Measurements from ENCODE around the gene SPPL2B. TPM values are rescaled to one million over a fixed set of nuclear protein-coding genes. Genes with fewer than 3 reads are reported as not detected.

Gene SPPL2B
- total RNA-seq, 4 donors from 2014 or later, result 149 to 367 (median 242) TPM

- Histone ChIP-seq H3K4me1 (peaks cover 0 to 4% (median 0%) of the 10 kb centered on the region in 4 donors), H3K36me3 (no peaks in the 10 kb centered on the region), H3K4me3 (no peak overlapping the region), H3K27me3 (peaks cover 62% of the 10 kb centered on the region), H3K27ac (no peak overlapping the region), H3K9me3 (no peaks in the 10 kb centered on the region)
- 20% methylated on average over 23 of the region's 24 CpGs; no CpG with 5 or more reads in 1 of the 2 donors for WGBS, 2 donors (ENCODE audit: low coverage in 1 of 2)
- in situ Hi-C loops (cut with MboI; ENCODE audit: low pct_ligation_motif_present in 1 of 4, low pct_unique_long_range_greater_than_20kb in 1 of 4, low sequenced_read_pairs in 3 of 4) (no loop called here), intact Hi-C loops (cut with DNase I; ENCODE audit: low total_unique reads) (no loop called here)
- TF ChIP-seq, protein P1, sequence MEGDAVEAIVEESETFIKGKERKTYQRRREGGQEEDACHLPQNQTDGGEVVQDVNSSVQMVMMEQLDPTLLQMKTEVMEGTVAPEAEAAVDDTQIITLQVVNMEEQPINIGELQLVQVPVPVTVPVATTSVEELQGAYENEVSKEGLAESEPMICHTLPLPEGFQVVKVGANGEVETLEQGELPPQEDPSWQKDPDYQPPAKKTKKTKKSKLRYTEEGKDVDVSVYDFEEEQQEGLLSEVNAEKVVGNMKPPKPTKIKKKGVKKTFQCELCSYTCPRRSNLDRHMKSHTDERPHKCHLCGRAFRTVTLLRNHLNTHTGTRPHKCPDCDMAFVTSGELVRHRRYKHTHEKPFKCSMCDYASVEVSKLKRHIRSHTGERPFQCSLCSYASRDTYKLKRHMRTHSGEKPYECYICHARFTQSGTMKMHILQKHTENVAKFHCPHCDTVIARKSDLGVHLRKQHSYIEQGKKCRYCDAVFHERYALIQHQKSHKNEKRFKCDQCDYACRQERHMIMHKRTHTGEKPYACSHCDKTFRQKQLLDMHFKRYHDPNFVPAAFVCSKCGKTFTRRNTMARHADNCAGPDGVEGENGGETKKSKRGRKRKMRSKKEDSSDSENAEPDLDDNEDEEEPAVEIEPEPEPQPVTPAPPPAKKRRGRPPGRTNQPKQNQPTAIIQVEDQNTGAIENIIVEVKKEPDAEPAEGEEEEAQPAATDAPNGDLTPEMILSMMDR (IDR thresholded peaks at IDR 0.05), result no peak
- TF ChIP-seq POLR2AphosphoS5 (IDR thresholded peaks at IDR 0.05), result no peak
- no peak for TF ChIP-seq POLR2A (IDR thresholded peaks at IDR 0.05)
- no peak for TF ChIP-seq EP300 (IDR thresholded peaks at IDR 0.05; ENCODE audit: low read depth)
- no peak for DNase-seq
Measured at GRCh38 chr19:2361246-2362045, 33.0 kb downstream of the SPPL2B start.

- in situ Hi-C loops (cut with MboI; ENCODE audit: low pct_ligation_motif_present in 1 of 4, low pct_unique_long_range_greater_than_20kb in 1 of 4, low sequenced_read_pairs in 3 of 4) (no loop called here), intact Hi-C loops (cut with DNase I; ENCODE audit: low total_unique reads) (no loop called here)
- Histone ChIP-seq H3K4me3 (no peak overlapping the region), H3K4me1 (peaks cover 0 to 4% (median 0%) of the 10 kb centered on the region in 4 donors), H3K27me3 (peaks cover 62% of the 10 kb centered on the region), H3K36me3 (no peaks in the 10 kb centered on the region), H3K27ac (no peak overlapping the region), H3K9me3 (no peaks in the 10 kb centered on the region)
- WGBS, 2 donors (ENCODE audit: low coverage in 1 of 2), result 80 to 82% methylated on average over 9 to 11 of the region's 11 CpGs
- no peak for DNase-seq
- no peak for TF ChIP-seq POLR2AphosphoS5 (IDR thresholded peaks at IDR 0.05)
- no peak for TF ChIP-seq POLR2A (IDR thresholded peaks at IDR 0.05)
- TF ChIP-seq, protein P1 (IDR thresholded peaks at IDR 0.05), result no peak
Measured at GRCh38 chr19:2362046-2362969, 33.8 kb downstream of the SPPL2B start.

- in situ Hi-C loops (cut with MboI; ENCODE audit: low pct_ligation_motif_present in 1 of 4, low pct_unique_long_range_greater_than_20kb in 1 of 4, low sequenced_read_pairs in 3 of 4), result no loop called here
- Histone ChIP-seq H3K4me1 (peaks cover 0 to 4% (median 0%) of the 10 kb centered on the region in 4 donors), H3K9me3 (no peaks in the 10 kb centered on the region), H3K36me3 (no peaks in the 10 kb centered on the region), H3K27me3 (peaks cover 62% of the 10 kb centered on the region), H3K27ac (no peak overlapping the region), H3K4me3 (no peak overlapping the region)
- DNase-seq, result no peak
- WGBS, 2 donors (ENCODE audit: low coverage in 1 of 2), result 76% methylated on average over 15 of the region's 15 CpGs; no CpG with 5 or more reads in 1 of the 2 donors
- TF ChIP-seq, protein P1 (IDR thresholded peaks at IDR 0.05), result no peak
- TF ChIP-seq POLR2AphosphoS5 (IDR thresholded peaks at IDR 0.05) (no peak), EP300 (IDR thresholded peaks at IDR 0.05; ENCODE audit: low read depth) (no peak), POLR2A (IDR thresholded peaks at IDR 0.05) (no peak)
- intact Hi-C loops (cut with DNase I; ENCODE audit: low total_unique reads), result no loop called here
Measured at GRCh38 chr19:2362970-2363300, 34.5 kb downstream of the SPPL2B start.

DNA sequence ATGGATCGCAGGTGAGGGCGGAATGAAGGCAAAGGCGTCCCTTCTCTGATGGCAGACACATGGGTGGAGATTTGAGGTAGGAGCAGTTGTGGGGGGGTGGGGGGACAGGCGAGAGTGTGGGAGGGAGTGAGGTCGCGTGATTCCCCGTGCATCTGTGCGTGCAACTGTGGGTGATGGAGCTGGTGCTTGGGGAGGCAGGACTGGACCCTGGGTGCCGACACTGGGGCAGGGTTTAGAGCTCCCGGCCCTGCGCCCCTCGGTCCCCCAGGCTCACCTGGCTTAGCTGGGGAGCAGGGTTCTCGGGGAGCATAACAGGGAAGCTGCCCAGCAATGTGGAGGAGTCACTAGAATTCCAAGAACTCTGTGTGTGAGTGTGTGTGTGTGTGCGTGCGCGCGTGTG is 34.9 kb downstream of the SPPL2B start:
- Histone ChIP-seq H3K27me3 (peaks cover 62% of the 10 kb centered on the region), H3K36me3 (no peaks in the 10 kb centered on the region), H3K27ac (no peak overlapping the region), H3K4me3 (no peak overlapping the region), H3K9me3 (no peaks in the 10 kb centered on the region), H3K4me1 (peaks cover 0 to 4% (median 0%) of the 10 kb centered on the region in 4 donors)
- DNase-seq, result no peak
- 40 to 79% methylated on average over 1 to 17 of the region's 17 CpGs for WGBS, 2 donors (ENCODE audit: low coverage in 1 of 2)
- TF ChIP-seq, protein P1 (IDR thresholded peaks at IDR 0.05), result no peak
- TF ChIP-seq POLR2A (IDR thresholded peaks at IDR 0.05) (no peak), POLR2AphosphoS5 (IDR thresholded peaks at IDR 0.05) (no peak), EP300 (IDR thresholded peaks at IDR 0.05; ENCODE audit: low read depth) (no peak)
- intact Hi-C loops (cut with DNase I; ENCODE audit: low total_unique reads), result no loop called here
- in situ Hi-C loops (cut with MboI; ENCODE audit: low pct_ligation_motif_present in 1 of 4, low pct_unique_long_range_greater_than_20kb in 1 of 4, low sequenced_read_pairs in 3 of 4), result no loop called here
